Kidney (tissue), 14 donors: ENCODE data around the gene SORCS2. TPM values are rescaled to one million over a fixed set of nuclear protein-coding genes. Genes with fewer than 3 reads are reported as not detected.

Experiments used
- DNase-seq, 5 donors: peaks; one replicate each; pipeline ENCODE4 v3.0.0-alpha.2; 2013 to 2020
- FAIRE-seq: peaks from 2 replicates; lab custom pipeline; 2012; peaks lifted over from hg19 to GRCh38; lab: Jason Lieb, UNC
- H3K27ac ChIP-seq, 2 donors: one replicate each; pipeline ENCODE4 v1.7.0; 2013; ENCODE audit warnings: low read depth in 2 of 2, low read length in 2 of 2, inconsistent platforms in 1 of 2
- H3K27me3 ChIP-seq: one replicate; pipeline ENCODE4 v1.7.1; 2013; ENCODE audit warnings: low read length, inconsistent platforms; ENCODE audit not compliant: control insufficient read depth, insufficient read depth
- H3K36me3 ChIP-seq, 3 donors: one replicate each; pipeline versions ENCODE4 v1.7.0 to v1.7.1; 2013; ENCODE audit warnings: low read length in 3 of 3, control low read depth in 1 of 3, inconsistent platforms in 1 of 3; ENCODE audit not compliant: insufficient read depth in 3 of 3, control insufficient read depth in 2 of 3
- H3K4me1 ChIP-seq, 3 donors: one replicate each; pipeline versions ENCODE4 v1.7.0 to v1.7.1; 2013; ENCODE audit warnings: low read length in 3 of 3, inconsistent platforms in 1 of 3, low read depth in 1 of 3; ENCODE audit not compliant: control insufficient read depth in 2 of 3, insufficient read depth in 2 of 3
- H3K4me3 ChIP-seq, 3 donors: one replicate each; pipeline versions ENCODE4 v1.7.0 to v1.8.1; 2013; ENCODE audit warnings: low read length in 3 of 3, control low read depth in 1 of 3, inconsistent platforms in 1 of 3
- H3K9ac ChIP-seq, 3 donors: one replicate each; pipeline versions ENCODE4 v1.7.0 to v1.7.1; 2013; ENCODE audit warnings: low read length in 3 of 3, control low read depth in 1 of 3, inconsistent platforms in 1 of 3
- H3K9me3 ChIP-seq, 3 donors: one replicate each; pipeline versions ENCODE4 v1.7.0 to v1.7.1; 2013; ENCODE audit warnings: low read length in 3 of 3, control low read depth in 1 of 3, inconsistent platforms in 1 of 3; ENCODE audit not compliant: control insufficient read depth in 2 of 3, insufficient read depth in 1 of 3
- CTCF ChIP-seq: IDR thresholded peaks from 3 replicates; pipeline ENCODE4 v1.5.1; 2012; ENCODE audit warnings: mild to moderate bottlenecking, moderate library complexity, borderline replicate concordance; ENCODE audit not compliant: insufficient read depth; ENCODE audit errors: extremely low read depth
- intact Hi-C: fragments of 100-400 bp; cut with DNase I; formaldehyde crosslinking; loops from one replicate; pipeline ENCODE4 v1.11.1; 2022
- polyA plus RNA-seq: library from polyadenylated mRNA; stranded (reverse); fragments of 350-450 nt; fragmentation: Illumina TruSeq; extraction: RNeasy Lipid Tissue Mini Kit (QIAGEN cat#74804); gene quantifications from one replicate; pipeline ENCODE4 v1.2.3, GENCODE V29; 2014; ENCODE audit warnings: low read depth, low replicate concordance; ENCODE audit not compliant: insufficient read depth
- total RNA-seq: library from RNA; stranded (reverse); fragmentation: NEBNext Ultra II Directional; extraction: Animal tissue kit (Norgen Biotek cat#: 25700); gene quantifications from one replicate; pipeline ENCODE4 v1.2.1, GENCODE V29; 2021
- donor health status: control.
- donor health status: control.
- donor health status: control.
- donor health status: control.
- donor health status: control.
- donor health status: DM: yes; HTN: yes; CAD: no.
- donor health status: Normal renal cell carcinoma (clear cell type).

Gene SORCS2
- total and polyA plus RNA-seq, 2 donors from 2014 or later = 6.1 to 9.1 TPM

- H3K27me3 ChIP-seq = no peaks in the 10 kb centered on the region
- H3K27ac ChIP-seq = no peak overlapping the region
- no peaks in the 10 kb centered on the region for H3K4me1 ChIP-seq
- no peaks in the 10 kb centered on the region for H3K36me3 ChIP-seq
- no peak for DNase-seq
- TF ChIP-seq CTCF = no peak
- no peak overlapping the region for H3K9ac ChIP-seq
- intact Hi-C loops = no loop called here
- no peak for FAIRE-seq
- no peak overlapping the region for H3K4me3 ChIP-seq
- H3K9me3 ChIP-seq = peaks cover 0 to 3% (median 0%) of the 10 kb centered on the region in 3 donors
These were observed 247.4 kb downstream of the SORCS2 start for GRCh38 chr4:7439699-7440098.

- Histone ChIP-seq H3K4me1 (no peaks in the 10 kb centered on the region), H3K27me3 (no peaks in the 10 kb centered on the region), H3K9ac (no peak overlapping the region), H3K27ac (no peak overlapping the region), H3K9me3 (peaks cover 0 to 3% (median 0%) of the 10 kb centered on the region in 3 donors), H3K36me3 (no peaks in the 10 kb centered on the region), H3K4me3 (no peak overlapping the region)
- no peak for TF ChIP-seq CTCF
- intact Hi-C loops = no loop called here
- DNase-seq (no peak), FAIRE-seq (no peak)
These were observed 248.9 kb downstream of the SORCS2 start for GRCh38 chr4:7441201-7441600.

GRCh38 chr4:7442574-7443162 is 250.3 kb downstream of the SORCS2 start:
- intact Hi-C loops = no loop called here
- H3K4me1 ChIP-seq = no peaks in the 10 kb centered on the region

More at GRCh38 chr4:7442574-7443162, 250.3 kb downstream of the SORCS2 start:
- no peak for TF ChIP-seq CTCF
- Histone ChIP-seq H3K9me3 (peaks cover 0 to 3% (median 0%) of the 10 kb centered on the region in 3 donors), H3K36me3 (no peaks in the 10 kb centered on the region), H3K27me3 (no peaks in the 10 kb centered on the region), H3K9ac (no peak overlapping the region), H3K27ac (no peak overlapping the region), H3K4me3 (no peak overlapping the region)
- DNase-seq = no peak
- FAIRE-seq = no peak
